GM13976 (cell line): ENCODE measurements around the gene ARAF.
A peak's percentile ranks its signal among the peaks of the same experiment; 100 is the strongest.

Source experiments
- DNase-seq: peaks from one replicate; pipeline ENCODE4 v3.0.0; 2012; ENCODE audit warnings: low spot score
- in situ Hi-C: fragments of 300-500 bp; cut with MboI; formaldehyde crosslinking; loops from one replicate; pipeline ENCODE4 v1.12.0; 2022; ENCODE audit warnings: low sequenced_read_pairs, mixed read lengths, inconsistent platforms; ENCODE audit not compliant: unreplicated experiment
- TF ChIP-seq, protein P1 (sequence below): IDR thresholded peaks from 2 replicates; pipeline ENCODE4 v1.5.1; 2012; ENCODE audit warnings: borderline replicate concordance, mild to moderate bottlenecking; ENCODE audit not compliant: insufficient read depth; ENCODE audit errors: extremely low read depth, missing control alignments, control extremely low read depth

The ARAF gene

DNA sequence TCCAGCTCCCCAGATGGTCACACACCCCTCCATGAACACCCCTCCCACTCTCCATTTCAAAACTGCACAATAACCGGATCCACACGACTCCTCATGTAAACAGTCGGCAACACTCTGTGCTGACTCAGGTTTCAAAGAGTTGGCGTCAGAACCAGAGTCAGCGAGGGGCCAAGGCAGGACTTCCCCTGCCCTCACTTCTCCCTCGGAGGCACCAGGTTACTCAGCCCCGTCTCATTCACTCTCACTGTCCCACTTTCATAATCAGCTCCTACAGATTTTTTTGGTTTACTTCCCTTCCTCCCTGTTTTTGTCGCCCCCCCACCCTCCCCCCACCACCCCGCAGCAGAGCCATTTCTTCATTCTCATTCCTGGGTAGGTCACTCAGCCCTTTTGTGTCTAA, 18.5 kb downstream of the ARAF start:
- TF ChIP-seq, protein P1, sequence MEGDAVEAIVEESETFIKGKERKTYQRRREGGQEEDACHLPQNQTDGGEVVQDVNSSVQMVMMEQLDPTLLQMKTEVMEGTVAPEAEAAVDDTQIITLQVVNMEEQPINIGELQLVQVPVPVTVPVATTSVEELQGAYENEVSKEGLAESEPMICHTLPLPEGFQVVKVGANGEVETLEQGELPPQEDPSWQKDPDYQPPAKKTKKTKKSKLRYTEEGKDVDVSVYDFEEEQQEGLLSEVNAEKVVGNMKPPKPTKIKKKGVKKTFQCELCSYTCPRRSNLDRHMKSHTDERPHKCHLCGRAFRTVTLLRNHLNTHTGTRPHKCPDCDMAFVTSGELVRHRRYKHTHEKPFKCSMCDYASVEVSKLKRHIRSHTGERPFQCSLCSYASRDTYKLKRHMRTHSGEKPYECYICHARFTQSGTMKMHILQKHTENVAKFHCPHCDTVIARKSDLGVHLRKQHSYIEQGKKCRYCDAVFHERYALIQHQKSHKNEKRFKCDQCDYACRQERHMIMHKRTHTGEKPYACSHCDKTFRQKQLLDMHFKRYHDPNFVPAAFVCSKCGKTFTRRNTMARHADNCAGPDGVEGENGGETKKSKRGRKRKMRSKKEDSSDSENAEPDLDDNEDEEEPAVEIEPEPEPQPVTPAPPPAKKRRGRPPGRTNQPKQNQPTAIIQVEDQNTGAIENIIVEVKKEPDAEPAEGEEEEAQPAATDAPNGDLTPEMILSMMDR = no peak
- in situ Hi-C loops = no loop called here
- DNase-seq = peak; percentile 68

DNA sequence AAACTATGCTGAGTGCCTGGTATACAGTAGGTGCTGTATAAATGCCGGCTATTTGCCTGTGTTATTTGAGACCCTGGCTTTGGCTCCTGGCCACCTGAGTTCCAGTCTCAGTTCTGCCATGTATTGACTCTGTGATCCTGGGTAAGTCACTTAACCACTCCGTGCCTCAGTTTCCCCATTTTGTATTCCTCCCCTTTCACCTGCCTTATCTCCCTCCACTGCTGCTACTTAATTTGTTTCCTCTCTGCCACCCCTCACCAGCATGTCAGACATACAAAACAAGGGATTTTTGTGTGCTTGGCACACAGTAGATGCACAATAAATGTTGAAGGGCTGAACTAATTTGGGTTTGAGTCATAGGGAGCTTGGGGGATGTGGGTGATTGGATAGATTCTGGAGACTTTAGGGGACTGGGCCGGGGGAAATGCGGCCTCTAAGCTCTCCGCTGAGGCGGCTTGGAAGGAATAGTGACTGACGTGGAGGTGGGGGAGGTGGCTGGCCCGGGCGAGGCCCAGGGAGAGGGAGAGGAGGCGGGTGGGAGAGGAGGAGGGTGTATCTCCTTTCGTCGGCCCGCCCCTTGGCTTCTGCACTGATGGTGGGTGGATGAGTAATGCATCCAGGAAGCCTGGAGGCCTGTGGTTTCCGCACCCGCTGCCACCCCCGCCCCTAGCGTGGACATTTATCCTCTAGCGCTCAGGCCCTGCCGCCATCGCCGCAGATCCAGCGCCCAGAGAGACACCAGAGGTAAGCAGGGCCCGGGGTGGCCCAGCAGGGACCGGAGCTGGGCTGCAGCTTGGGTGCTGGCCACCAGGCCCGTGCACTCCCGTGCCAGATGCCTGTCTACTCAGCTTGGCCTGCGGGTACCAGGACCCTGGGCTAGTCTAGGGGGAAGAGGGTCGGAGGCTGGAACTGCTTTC, 21.0 kb downstream of the ARAF start, which contains the start of gene TIMP1:
TSS of gene TIMP1 (plus strand) at position 706 of the 917 bp plus-strand sequence. CDS start 980 bp downstream, outside the sequence.
- DNase-seq = peak; percentile 88
- in situ Hi-C loops = no loop called here
- TF ChIP-seq, protein P1 = no peak

DNA sequence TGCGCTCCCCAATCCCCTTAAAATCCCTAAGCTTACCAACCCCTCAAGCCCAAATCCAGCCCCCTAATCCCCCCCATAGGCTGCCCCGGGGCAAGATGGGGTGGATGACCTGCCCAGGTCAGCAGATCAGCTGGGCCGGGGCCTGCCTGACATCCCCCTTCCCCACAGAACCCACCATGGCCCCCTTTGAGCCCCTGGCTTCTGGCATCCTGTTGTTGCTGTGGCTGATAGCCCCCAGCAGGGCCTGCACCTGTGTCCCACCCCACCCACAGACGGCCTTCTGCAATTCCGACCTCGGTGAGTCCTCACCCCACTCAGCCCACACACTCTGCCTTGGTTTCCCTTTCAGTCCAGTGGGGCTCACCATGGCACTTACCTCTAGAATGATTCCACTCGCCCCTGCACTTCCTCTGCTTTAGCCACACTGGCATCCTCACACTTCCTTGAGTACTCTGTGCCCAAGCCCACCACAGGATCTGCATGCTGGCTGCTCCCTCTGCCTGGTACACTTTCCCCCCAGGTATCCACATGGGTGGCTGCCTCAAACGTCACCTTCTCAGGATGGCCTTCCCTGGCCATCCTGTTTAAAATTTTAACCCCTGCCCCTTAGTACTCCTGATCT, 22.3 kb downstream of the ARAF start:
- TF ChIP-seq, protein P1 = no peak
- in situ Hi-C loops = no loop called here
- no peak for DNase-seq

DNA sequence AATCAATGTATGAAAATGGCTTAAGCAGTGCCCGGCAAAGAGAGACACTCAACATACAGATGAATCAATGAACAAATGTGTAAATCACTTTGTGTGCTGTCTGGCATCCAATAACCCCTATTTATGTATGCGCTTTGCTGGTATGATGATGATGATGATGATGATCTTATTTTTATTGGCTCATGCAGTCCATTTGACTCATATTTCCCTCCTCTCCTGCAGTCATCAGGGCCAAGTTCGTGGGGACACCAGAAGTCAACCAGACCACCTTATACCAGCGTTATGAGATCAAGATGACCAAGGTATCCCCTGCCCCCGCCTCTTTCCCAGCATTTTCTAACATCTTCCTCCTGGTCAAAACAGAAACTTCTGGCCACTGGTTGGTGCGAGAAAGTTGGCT, 23.7 kb downstream of the ARAF start:
- TF ChIP-seq, protein P1 = no peak
- no peak for DNase-seq

DNA sequence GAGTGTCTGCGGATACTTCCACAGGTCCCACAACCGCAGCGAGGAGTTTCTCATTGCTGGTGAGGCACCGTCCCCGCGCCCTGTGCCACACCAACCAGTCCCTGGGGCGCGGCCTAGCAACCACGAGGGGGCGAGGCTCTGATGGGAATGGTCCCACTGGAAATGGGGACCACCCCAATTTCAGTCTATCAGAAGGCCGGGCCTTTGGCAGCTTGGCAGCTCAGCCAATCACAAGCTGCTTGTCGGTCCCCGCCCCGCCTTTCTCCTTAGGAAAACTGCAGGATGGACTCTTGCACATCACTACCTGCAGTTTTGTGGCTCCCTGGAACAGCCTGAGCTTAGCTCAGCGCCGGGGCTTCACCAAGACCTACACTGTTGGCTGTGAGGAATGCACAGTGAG, 24.3 kb downstream of the ARAF start:
- TF ChIP-seq, protein P1 = no peak
- no peak for DNase-seq
- in situ Hi-C loops = no loop called here

More for the DNA sequence above, 23.7 kb downstream of the ARAF start:
- in situ Hi-C loops = no loop called here

DNA sequence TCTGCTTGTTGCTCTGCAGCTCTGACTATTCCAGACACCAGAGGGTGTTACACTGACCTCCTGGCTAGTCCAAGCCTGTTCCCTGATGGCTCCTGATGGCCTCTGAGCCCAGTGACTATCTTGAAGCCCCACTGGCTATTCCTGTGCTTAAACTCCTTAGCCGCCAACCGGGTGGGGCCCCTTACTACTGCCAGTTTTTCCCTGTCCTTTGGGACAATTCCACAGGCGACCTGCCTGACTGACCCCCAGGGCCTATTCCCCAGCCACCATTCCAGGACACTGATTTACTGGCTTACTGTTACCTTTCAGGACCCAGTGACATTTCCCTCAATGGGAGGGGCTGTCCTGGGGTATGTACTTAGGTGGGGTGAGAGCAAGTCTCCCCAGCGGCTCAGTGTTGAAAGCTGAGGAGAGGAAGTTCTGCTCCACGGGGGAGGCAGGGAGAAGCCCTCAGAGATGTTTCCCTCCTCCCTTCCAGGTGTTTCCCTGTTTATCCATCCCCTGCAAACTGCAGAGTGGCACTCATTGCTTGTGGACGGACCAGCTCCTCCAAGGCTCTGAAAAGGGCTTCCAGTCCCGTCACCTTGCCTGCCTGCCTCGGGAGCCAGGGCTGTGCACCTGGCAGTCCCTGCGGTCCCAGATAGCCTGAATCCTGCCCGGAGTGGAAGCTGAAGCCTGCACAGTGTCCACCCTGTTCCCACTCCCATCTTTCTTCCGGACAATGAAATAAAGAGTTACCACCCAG, 25.2 kb downstream of the ARAF start:
- TF ChIP-seq, protein P1 = no peak
- DNase-seq = no peak
- in situ Hi-C loops = no loop called here
